IPS-18c (cell line): ENCODE measurements around the gene C1QL4.
A peak's percentile ranks its signal among the peaks of the same experiment; 100 is the strongest.

Source experiments
- H3K4me3 ChIP-seq: 2 replicates; pipeline ENCODE4 v1.7.0; 2013; ENCODE audit warnings: low read depth, mild to moderate bottlenecking, low read length, moderate library complexity; ENCODE audit not compliant: insufficient read depth
- H3K9me3 ChIP-seq: one replicate; pipeline ENCODE4 v1.6.1; 2013; ENCODE audit warnings: mild to moderate bottlenecking, low read length, moderate library complexity; ENCODE audit not compliant: control insufficient read depth, insufficient read depth

The C1QL4 gene

GRCh38 chr12:49355913-49356312, 18.9 kb upstream of the C1QL4 start:
- no peaks in the 10 kb centered on the region for H3K9me3 ChIP-seq
- no peak overlapping the region for H3K4me3 ChIP-seq

- Histone ChIP-seq H3K4me3 (no peak overlapping the region), H3K9me3 (no peaks in the 10 kb centered on the region)
Measured at GRCh38 chr12:49352351-49352750, 15.4 kb upstream of the C1QL4 start.

- no peak overlapping the region for H3K4me3 ChIP-seq
Measured at GRCh38 chr12:49349266-49349665, 12.3 kb upstream of the C1QL4 start.

GRCh38 chr12:49348781-49349180, 11.8 kb upstream of the C1QL4 start:
- Histone ChIP-seq H3K9me3 (no peaks in the 10 kb centered on the region), H3K4me3 (no peak overlapping the region)

More at GRCh38 chr12:49349266-49349665, 12.3 kb upstream of the C1QL4 start:
- no peaks in the 10 kb centered on the region for H3K9me3 ChIP-seq

- Histone ChIP-seq H3K9me3 (no peaks in the 10 kb centered on the region), H3K4me3 (peak overlapping the region; percentile 57)
Measured at GRCh38 chr12:49347311-49348193, 10.6 kb upstream of the C1QL4 start.

GRCh38 chr12:49346659-49347310, 9.8 kb upstream of the C1QL4 start, which contains the start of gene DNAJC22:
Gene DNAJC22, plus strand, starts transcription at chr12:49346888. Its CDS starts 1,985 bp downstream, at chr12:49348873.
- peak within 1 kb of the TSS; percentile 57 for H3K4me3 ChIP-seq

GRCh38 chr12:49345825-49346658, 9.1 kb upstream of the C1QL4 start:
- peak overlapping the region; percentile 57 for H3K4me3 ChIP-seq
- H3K9me3 ChIP-seq = no peaks in the 10 kb centered on the region

More at GRCh38 chr12:49346659-49347310, 9.8 kb upstream of the C1QL4 start, which contains the start of gene DNAJC22:
- H3K9me3 ChIP-seq = no peaks in the 10 kb centered on the region

GRCh38 chr12:49345051-49345824, 8.2 kb upstream of the C1QL4 start:
- peak overlapping the region; percentile 57 for H3K4me3 ChIP-seq

GRCh38 chr12:49344486-49345050, 7.6 kb upstream of the C1QL4 start:
- no peaks in the 10 kb centered on the region for H3K9me3 ChIP-seq
- H3K4me3 ChIP-seq = no peak overlapping the region; the same call in 1 of the 2 replicates

More at GRCh38 chr12:49345051-49345824, 8.2 kb upstream of the C1QL4 start:
- H3K9me3 ChIP-seq = no peaks in the 10 kb centered on the region

- peak overlapping the region; percentile 40 for H3K4me3 ChIP-seq
- H3K9me3 ChIP-seq = no peaks in the 10 kb centered on the region
Measured at GRCh38 chr12:49342914-49343731, 6.1 kb upstream of the C1QL4 start.

- Histone ChIP-seq H3K4me3 (peak overlapping the region; percentile 78), H3K9me3 (no peaks in the 10 kb centered on the region)
Measured at GRCh38 chr12:49342066-49342913, 5.3 kb upstream of the C1QL4 start.

- H3K4me3 ChIP-seq = peak overlapping the region; percentile 78
- H3K9me3 ChIP-seq = no peaks in the 10 kb centered on the region
Measured at GRCh38 chr12:49341777-49342065, 4.7 kb upstream of the C1QL4 start.

GRCh38 chr12:49340971-49341776, 4.2 kb upstream of the C1QL4 start:
- H3K4me3 ChIP-seq = peak overlapping the region; percentile 78
- no peaks in the 10 kb centered on the region for H3K9me3 ChIP-seq

- Histone ChIP-seq H3K9me3 (peaks cover 4% of the 10 kb centered on the region), H3K4me3 (no peak overlapping the region; the same call in 1 of the 2 replicates)
Measured at GRCh38 chr12:49340095-49340870, 3.3 kb upstream of the C1QL4 start.
